Measurements from ENCODE around the gene DCST2. TPM values are rescaled to one million over a fixed set of nuclear protein-coding genes. Genes with fewer than 3 reads are reported as not detected.

Gene DCST2
- total and polyA plus RNA-seq, 9 of the 15 experiments (the other 6 are each of a cell fraction or from before 2014, with no cell fraction given): 0.09 to 0.49 (median 0.11) TPM; not detected in 3

- peak; percentile 19 for TF ChIP-seq PRDM10 (IDR thresholded peaks at IDR 0.05; ENCODE audit: partially characterized antibody)
- TF ChIP-seq MLLT1 (IDR thresholded peaks at IDR 0.05): peak; percentile 72 to 85
- no peak for TF ChIP-seq CREB3 (tag; conservative IDR thresholded peaks at IDR 0.05; ENCODE audit: low read depth)
- peak; percentile 66 for TF ChIP-seq TBP (optimal IDR thresholded peaks at IDR 0.05; ENCODE audit: low read depth, low read length)
- no peak for TF ChIP-seq SP2 (IDR thresholded peaks at IDR 0.05; ENCODE audit: extremely low read depth, low read depth, low read length, poor library complexity, severe bottlenecking)
- TF ChIP-seq ZNF707 (CRISPR knock-in tag; conservative IDR thresholded peaks at IDR 0.05): no peak
- TF ChIP-seq GATA2 (CRISPR knock-in tag; IDR thresholded peaks at IDR 0.05): peak; percentile 49
- 0 out of 2 replicates have a peak, but pooled peaks have one; percentile 14 for TF ChIP-seq LARP7 (IDR thresholded peaks at IDR 0.05)
- TF ChIP-seq NRF1 (conservative IDR thresholded peaks at IDR 0.05 in 1 of 2, IDR thresholded peaks at IDR 0.05 in 1 of 2): peak; percentile 42 to 47; a peak in 3 of 4 replicates
- peak; percentile 44; the same call in 1 of the 2 replicates for TF ChIP-seq SOX6 (IDR thresholded peaks at IDR 0.05)
- TF ChIP-seq PTBP1 (IDR thresholded peaks at IDR 0.05; ENCODE audit: low read depth, low read length): no peak
- no peak for TF ChIP-seq BRF2 (IDR thresholded peaks at IDR 0.05; ENCODE audit: borderline replicate concordance, insufficient read depth, insufficient read length)
- TF ChIP-seq NELFE (IDR thresholded peaks at IDR 0.05; ENCODE audit: insufficient read depth, insufficient read length): no peak
- peak; percentile 17; the same call in 1 of the 2 replicates for TF ChIP-seq NFIC (IDR thresholded peaks at IDR 0.05)
- no peak for TF ChIP-seq ZC3H4 (CRISPR knock-in tag; IDR thresholded peaks at IDR 0.05; ENCODE audit: borderline replicate concordance)
- TF ChIP-seq ZKSCAN1 (IDR thresholded peaks at IDR 0.05; ENCODE audit: low read depth, low read length): no peak
- TF ChIP-seq FOXK2 (conservative IDR thresholded peaks at IDR 0.05 in 1 of 2, IDR thresholded peaks at IDR 0.05 in 1 of 2; ENCODE audit: low read depth in 2 of 2): peak; percentile 54 to 60; a peak in 3 of 4 replicates
- no peak for TF ChIP-seq TARDBP (IDR thresholded peaks at IDR 0.05)
- 0 out of 2 replicates have a peak, but pooled peaks have one; percentile 13 for TF ChIP-seq NCOA1 (IDR thresholded peaks at IDR 0.05; ENCODE audit: low read depth)
- TF ChIP-seq RFX1 (IDR thresholded peaks at IDR 0.05): no peak; the same call in 1 of the 2 replicates
- TF ChIP-seq EP400 (IDR thresholded peaks at IDR 0.05): no peak
- TF ChIP-seq RBM22 (IDR thresholded peaks at IDR 0.05; ENCODE audit: low read depth, low read length, poor library complexity, severe bottlenecking): no peak
Measured at GRCh38 chr1:154973344-154974101, 60.1 kb downstream of the DCST2 start (continued).

Measured in K562 (cell line).